Retinal pigment epithelial cell (primary cell): Measurements from ENCODE around the gene RFTN1.

ENCODE experiments used
- DNase-seq: peaks from one replicate; pipeline ENCODE4 v3.0.0-alpha.2; 2010; ENCODE audit warnings: low read depth
- H3K4me3 ChIP-seq: 2 replicates; pipeline ENCODE4 v1.5.1; 2011; ENCODE audit warnings: mild to moderate bottlenecking, low read length, control low read depth, moderate library complexity
- TF ChIP-seq, protein P1 (sequence below): conservative IDR thresholded peaks from 2 replicates; pipeline ENCODE4 v1.5.1; 2011; ENCODE audit warnings: low read depth, low read length, control low read depth, inconsistent platforms

RFTN1 gene

DNA sequence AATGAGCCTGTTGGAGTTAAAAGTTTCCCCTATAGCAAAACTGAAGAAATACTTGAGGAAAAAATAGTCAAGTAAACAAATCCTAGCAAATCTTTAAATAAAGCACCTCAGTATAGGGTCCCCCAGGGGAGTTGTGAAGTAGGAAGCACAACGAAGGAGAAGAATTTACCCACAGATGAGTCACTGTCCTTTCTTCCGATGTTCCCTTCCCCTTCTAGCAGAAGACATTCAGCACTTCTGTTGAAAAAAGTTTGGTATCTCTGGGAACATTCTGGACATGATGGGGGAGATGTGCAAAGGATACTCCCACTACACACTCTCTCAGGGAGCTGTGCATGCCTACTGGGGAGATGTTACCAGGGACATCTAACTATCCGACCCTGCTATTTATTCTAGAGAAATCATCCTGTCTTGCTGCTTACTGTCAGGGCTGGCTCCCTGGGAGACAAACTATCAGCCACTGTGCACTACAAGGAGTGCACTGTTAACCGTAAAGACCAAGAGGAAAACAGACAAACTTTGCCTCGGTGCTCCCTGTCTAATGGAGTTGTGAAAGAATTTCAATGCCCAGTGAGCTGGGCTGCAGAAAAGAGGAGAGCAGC is 93.8 kb downstream of the RFTN1 start:
- TF ChIP-seq, protein P1, sequence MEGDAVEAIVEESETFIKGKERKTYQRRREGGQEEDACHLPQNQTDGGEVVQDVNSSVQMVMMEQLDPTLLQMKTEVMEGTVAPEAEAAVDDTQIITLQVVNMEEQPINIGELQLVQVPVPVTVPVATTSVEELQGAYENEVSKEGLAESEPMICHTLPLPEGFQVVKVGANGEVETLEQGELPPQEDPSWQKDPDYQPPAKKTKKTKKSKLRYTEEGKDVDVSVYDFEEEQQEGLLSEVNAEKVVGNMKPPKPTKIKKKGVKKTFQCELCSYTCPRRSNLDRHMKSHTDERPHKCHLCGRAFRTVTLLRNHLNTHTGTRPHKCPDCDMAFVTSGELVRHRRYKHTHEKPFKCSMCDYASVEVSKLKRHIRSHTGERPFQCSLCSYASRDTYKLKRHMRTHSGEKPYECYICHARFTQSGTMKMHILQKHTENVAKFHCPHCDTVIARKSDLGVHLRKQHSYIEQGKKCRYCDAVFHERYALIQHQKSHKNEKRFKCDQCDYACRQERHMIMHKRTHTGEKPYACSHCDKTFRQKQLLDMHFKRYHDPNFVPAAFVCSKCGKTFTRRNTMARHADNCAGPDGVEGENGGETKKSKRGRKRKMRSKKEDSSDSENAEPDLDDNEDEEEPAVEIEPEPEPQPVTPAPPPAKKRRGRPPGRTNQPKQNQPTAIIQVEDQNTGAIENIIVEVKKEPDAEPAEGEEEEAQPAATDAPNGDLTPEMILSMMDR = no peak
- DNase-seq = no peak
- H3K4me3 ChIP-seq = no peak overlapping the region

DNA sequence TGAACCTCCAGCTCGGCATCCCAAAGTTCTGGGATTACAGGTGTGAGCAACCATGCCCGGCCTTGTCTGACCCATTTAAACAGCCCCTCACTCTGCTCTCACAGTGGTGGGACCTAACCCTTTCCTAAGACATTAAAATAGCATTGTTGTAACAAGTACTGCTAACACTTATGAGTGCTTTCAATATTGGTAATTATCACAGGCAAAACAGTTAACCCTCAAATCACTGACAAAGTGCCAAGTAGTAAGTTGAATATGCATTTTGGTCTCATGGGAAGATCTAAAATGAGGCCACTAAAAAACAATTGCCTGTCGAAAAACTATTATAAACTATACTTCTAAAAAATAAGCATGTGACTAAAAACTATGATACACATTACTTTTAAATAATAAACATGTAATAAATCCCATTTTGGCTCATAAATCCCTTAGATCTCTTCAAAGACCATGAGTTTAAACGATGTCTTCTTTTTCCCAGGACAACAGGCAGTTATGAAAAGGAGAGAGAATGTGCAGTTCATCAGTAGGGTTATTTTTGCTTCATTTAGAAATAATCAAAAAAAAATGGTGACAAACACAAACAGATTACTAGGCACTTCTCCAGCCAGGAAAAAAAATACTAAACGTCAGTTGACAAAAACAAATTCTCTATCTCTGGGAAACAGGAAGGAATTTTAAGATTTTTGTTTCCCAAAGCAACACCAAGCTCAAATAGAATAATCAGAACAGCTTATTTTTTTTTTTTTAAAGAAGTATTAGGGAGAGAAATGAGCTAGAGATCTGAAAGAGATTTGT is 95.4 kb downstream of the RFTN1 start:
- TF ChIP-seq, protein P1 = no peak
- H3K4me3 ChIP-seq = no peak overlapping the region
- no peak for DNase-seq

DNA sequence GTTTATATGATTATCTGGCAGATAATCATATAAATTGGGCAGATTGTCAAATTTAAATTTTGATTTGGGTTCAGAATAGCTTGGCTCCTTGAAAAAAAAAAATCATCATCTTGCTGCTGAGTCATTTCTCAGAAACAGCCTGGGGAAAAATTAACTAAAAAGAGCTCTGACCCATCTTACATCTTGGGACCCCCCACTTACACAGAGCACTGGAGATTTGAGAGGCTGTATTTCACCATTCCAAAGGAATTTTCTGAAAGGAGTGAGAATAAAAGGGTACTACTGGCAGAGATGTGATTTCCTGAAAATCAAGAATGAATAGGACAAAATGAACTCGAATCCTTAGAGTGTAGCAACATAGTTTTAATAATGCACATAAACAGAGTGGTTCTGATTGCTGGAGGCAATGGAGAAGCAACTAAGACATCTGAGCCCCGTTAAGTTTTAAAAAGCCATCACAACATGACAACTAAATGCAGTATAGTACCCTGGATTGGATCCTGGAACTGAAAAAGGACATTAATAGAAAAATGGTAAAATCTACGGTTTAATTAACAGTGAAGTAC is 97.5 kb downstream of the RFTN1 start:
- DNase-seq = no peak
- TF ChIP-seq, protein P1 = no peak
- no peak overlapping the region for H3K4me3 ChIP-seq

DNA sequence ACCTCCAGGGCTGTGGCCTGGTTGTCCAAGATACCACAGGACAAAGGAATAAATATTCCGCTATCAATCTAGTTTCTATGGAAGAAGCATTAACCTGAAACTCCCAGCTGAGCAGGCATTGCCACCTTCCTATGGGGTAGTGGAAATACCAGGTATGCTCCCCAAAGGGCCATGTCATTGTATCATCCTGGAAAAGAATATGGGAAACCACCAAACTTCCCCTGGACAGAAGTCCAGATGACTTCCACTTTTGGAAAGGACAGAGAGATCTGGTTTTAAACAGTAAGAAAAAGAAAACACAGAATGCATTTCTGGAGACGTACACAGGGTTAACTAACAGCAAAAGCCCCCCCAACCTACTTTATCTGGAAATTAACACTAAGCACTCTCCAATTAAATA is 100.2 kb downstream of the RFTN1 start:
- H3K4me3 ChIP-seq = no peak overlapping the region
- TF ChIP-seq, protein P1 = no peak
- no peak for DNase-seq

DNA sequence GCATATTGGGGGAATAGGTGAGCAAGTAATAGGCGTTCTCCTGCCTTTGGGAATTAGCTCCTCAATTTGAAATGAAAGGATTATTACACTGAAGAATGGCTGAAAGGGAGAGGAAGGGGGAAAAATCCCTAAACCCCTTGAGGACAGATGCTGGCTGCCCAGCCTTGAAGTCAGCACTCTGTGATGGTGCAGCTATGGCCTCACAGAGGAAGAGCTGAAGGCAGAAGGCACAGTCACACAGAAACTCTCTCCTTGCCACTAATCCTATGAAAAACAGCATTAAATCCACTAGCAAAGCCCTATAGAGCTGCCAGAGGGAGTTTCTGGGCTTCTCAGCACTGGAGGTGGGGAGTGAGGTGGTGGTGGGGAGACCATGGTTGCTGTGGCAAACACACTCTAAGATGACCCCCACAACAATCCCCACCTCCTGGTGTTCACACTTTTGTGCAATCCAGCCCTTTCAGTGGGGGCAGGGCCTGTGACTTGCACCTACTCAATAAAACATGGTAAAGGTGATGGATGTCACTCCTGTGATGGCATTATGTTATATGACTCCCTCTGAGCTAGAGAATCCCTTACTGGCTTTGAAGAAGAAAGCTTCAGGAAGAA is 101.2 kb downstream of the RFTN1 start:
- TF ChIP-seq, protein P1 = no peak
- H3K4me3 ChIP-seq = no peak overlapping the region

DNA sequence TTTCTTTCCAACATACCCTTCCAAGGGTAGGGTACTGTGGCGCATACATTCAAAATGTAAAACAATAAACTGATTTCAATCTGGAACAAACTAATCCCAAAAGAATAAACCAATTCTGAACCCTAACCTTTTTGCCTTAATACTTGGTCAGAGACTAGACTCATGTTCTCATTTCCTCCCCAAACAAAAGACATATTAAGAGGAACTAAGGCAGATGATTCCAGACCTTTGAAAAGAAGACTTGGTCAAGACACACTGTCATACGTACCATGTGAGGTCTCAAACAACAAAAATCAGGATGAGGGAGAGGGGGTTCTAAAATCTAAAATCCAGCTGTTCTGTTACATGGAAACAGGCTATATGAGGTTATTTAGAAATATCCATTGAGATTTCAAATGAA is 102.1 kb downstream of the RFTN1 start:
- TF ChIP-seq, protein P1 = no peak
- DNase-seq = no peak
- H3K4me3 ChIP-seq = no peak overlapping the region

More for the DNA sequence above, 101.2 kb downstream of the RFTN1 start:
- DNase-seq = no peak
